Thyroid gland (tissue), 4 donors: ENCODE results near the gene PCCA. TPM values are rescaled to one million over a fixed set of nuclear protein-coding genes. Genes with fewer than 3 reads are reported as not detected.
"Not testable (repeated sequence)": the region's sequence is repeated elsewhere in the genome, so short reads cannot be mapped to it uniquely, and the experiment has no call there.

ENCODE experiments used
- DNase-seq, 2 donors: peaks; one replicate each; pipeline ENCODE4 v3.0.0-alpha.2; 2019
- H3K27ac ChIP-seq, 3 donors: fragments of 200-600 bp; sonication (generic); 1 replicate in 2 of 3; 2 replicates in 1 of 3; pipeline ENCODE4 v1.5.1; 2016 to 2019; ENCODE audit warnings: mild to moderate bottlenecking in 1 of 3, moderate library complexity in 1 of 3
- H3K27me3 ChIP-seq: fragments of 200-600 bp; sonication (generic); one replicate; pipeline ENCODE4 v1.5.1; 2019
- H3K36me3 ChIP-seq, 2 donors: fragments of 200-600 bp; sonication (generic); one replicate each; pipeline ENCODE4 v1.5.1; 2016 to 2019
- H3K4me1 ChIP-seq, 2 donors: fragments of 200-600 bp; sonication (generic); one replicate each; pipeline ENCODE4 v1.5.1; 2017 to 2019
- H3K4me3 ChIP-seq, 3 donors: fragments of 200-600 bp; sonication (generic); replicated peaks in 1 of 3; 1 replicate in 2 of 3; 2 replicates in 1 of 3; pipeline ENCODE4 v1.5.1; 2016; ENCODE audit warnings: mild to moderate bottlenecking in 1 of 3
- H3K9me3 ChIP-seq: fragments of 200-600 bp; sonication (generic); one replicate; pipeline ENCODE4 v1.5.1; 2017
- POLR2A ChIP-seq, 2 donors: fragments of 450-650 bp; IDR thresholded peaks; one replicate each; pipeline ENCODE4 v1.6.1; 2017; ENCODE audit warnings: antibody characterized with exemption in 2 of 2, mild to moderate bottlenecking in 2 of 2, moderate library complexity in 1 of 2
- WGBS, 2 donors: methylation state at CpG; one replicate each; pipeline ENCODE4 v1.1.5; 2017; 5-methylcytosine and 5-hydroxymethylcytosine counted together
- intact Hi-C: fragments of 100-400 bp; cut with DNase I; formaldehyde crosslinking; loops from one replicate; pipeline ENCODE4 v1.15.1; 2023
- small RNA-seq: library from RNA; depleted of rRNA; stranded (forward); fragments of <200 nt; gene quantifications from one replicate; pipeline ENCODE3, GENCODE V24; 2016
- total RNA-seq, 4 donors: library from RNA; depleted of rRNA; stranded (reverse); fragments of >200 nt; gene quantifications; one replicate each; pipeline ENCODE4 v1.2.3, GENCODE V29; 2016
- TF ChIP-seq, protein P1 (sequence below), 6 experiments: fragments of 200-600 bp in 3 of 6; fragments of 450-650 bp in 3 of 6; sonication (generic) in 3 of 6; IDR thresholded peaks; one replicate each; pipeline ENCODE4 v1.5.1; 2016 to 2019; ENCODE audit warnings: antibody characterized with exemption in 6 of 6, mild to moderate bottlenecking in 2 of 6, inconsistent platforms in 1 of 6, moderate library complexity in 1 of 6

The PCCA gene
- total RNA-seq, 4 donors from 2014 or later, result 54.3 to 95.2 (median 67.7) TPM

DNA sequence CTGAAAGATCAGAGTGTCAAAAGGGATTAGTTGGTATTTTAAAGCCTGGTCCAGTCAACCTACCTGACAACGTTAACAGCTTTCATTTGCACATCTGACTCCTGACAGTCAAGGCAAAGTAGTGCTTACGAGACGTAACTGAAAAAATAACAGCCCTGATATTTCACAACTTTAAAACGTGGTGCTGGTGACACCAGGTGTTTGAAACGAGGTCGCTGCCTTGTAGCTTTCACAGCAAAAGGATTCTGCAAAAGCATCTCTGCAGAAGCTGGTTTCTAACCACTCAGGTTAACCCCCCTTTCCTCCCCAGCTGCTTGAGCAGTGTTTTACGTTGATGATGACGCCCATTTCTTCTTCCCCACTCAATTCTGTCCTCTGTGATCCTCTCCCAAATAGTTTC is 476.4 kb downstream of the PCCA start:
- WGBS, 2 donors, result 71 to 73% methylated on average over 8 of the region's 8 CpGs

DNA sequence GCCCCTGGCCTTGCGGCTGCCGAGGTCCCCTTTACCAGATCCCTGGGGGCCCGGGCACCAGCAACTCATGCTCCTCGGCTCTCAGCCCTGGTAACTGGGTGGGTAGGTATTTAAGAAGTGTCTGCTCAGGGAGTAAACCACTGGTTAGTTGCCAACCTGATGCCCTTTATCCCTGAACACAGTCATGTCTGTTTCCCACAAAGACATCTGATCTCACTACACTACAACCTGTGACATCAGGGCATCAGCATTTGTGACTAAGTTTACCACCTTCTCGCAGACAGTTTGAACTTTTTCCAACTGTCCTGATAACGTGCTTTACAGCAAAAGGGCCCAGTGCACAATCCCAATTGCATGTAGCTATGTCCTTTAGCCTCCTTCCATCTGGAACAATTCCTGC is 477.6 kb downstream of the PCCA start:
- H3K27ac ChIP-seq, result no peak overlapping the region
- H3K27me3 ChIP-seq, result no peaks in the 10 kb centered on the region
- H3K9me3 ChIP-seq, result no peaks in the 10 kb centered on the region
- TF ChIP-seq, protein P1, sequence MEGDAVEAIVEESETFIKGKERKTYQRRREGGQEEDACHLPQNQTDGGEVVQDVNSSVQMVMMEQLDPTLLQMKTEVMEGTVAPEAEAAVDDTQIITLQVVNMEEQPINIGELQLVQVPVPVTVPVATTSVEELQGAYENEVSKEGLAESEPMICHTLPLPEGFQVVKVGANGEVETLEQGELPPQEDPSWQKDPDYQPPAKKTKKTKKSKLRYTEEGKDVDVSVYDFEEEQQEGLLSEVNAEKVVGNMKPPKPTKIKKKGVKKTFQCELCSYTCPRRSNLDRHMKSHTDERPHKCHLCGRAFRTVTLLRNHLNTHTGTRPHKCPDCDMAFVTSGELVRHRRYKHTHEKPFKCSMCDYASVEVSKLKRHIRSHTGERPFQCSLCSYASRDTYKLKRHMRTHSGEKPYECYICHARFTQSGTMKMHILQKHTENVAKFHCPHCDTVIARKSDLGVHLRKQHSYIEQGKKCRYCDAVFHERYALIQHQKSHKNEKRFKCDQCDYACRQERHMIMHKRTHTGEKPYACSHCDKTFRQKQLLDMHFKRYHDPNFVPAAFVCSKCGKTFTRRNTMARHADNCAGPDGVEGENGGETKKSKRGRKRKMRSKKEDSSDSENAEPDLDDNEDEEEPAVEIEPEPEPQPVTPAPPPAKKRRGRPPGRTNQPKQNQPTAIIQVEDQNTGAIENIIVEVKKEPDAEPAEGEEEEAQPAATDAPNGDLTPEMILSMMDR (IDR thresholded peaks at IDR 0.05), result no peak
- TF ChIP-seq POLR2A (IDR thresholded peaks at IDR 0.05), result no peak
- H3K36me3 ChIP-seq, result no peaks in the 10 kb centered on the region
- no peaks in the 10 kb centered on the region for H3K4me1 ChIP-seq
- no peak for DNase-seq
- intact Hi-C loops, result no loop called here
- 91 to 96% methylated on average over 6 of the region's 6 CpGs for WGBS, 2 donors
- H3K4me3 ChIP-seq, result no peak overlapping the region

More for the DNA sequence above, 476.4 kb downstream of the PCCA start:
- Histone ChIP-seq H3K27ac (no peak overlapping the region), H3K4me1 (no peaks in the 10 kb centered on the region), H3K9me3 (no peaks in the 10 kb centered on the region), H3K4me3 (no peak overlapping the region), H3K36me3 (no peaks in the 10 kb centered on the region), H3K27me3 (no peaks in the 10 kb centered on the region)
- no peak for DNase-seq
- intact Hi-C loops, result no loop called here
- TF ChIP-seq POLR2A (IDR thresholded peaks at IDR 0.05), result no peak
- TF ChIP-seq, protein P1 (IDR thresholded peaks at IDR 0.05), result no peak

DNA sequence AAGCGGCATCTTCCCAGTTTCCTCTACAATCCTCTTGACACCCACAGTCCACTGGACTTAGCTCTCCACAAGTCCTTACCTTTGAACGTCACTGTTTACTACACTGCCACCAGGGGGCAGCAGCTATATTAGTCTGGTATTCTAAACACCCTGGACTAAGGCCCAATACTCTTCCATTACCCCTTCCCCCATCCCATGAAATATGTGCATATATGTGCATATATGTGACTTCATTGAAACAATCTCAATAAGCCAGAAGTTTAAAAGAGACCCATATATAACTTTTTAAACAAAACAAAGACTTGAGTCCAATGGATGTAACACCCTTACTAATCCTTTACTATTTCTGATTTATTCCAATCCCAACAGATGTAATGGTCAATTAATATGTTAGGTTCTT is 484.2 kb downstream of the PCCA start:
- H3K4me1 ChIP-seq, result no peaks in the 10 kb centered on the region
- no peak overlapping the region for H3K4me3 ChIP-seq
- DNase-seq, result peak; percentile 77 to 81
- TF ChIP-seq, protein P1 (IDR thresholded peaks at IDR 0.05), result peak in 4 of 6 experiments; percentile 55 to 71 (median 60)
- no peak for TF ChIP-seq POLR2A (IDR thresholded peaks at IDR 0.05)
- no peaks in the 10 kb centered on the region for H3K9me3 ChIP-seq
- WGBS, 2 donors, result 29 to 40% methylated on average over 2 of the region's 2 CpGs
- intact Hi-C loops, result loop anchor here (5.0 kb wide), 1 partner anchor 554 kb away; no protein-coding TSS in a partner anchor
- H3K27me3 ChIP-seq, result no peaks in the 10 kb centered on the region
- no peak overlapping the region for H3K27ac ChIP-seq
- H3K36me3 ChIP-seq, result no peaks in the 10 kb centered on the region

DNA sequence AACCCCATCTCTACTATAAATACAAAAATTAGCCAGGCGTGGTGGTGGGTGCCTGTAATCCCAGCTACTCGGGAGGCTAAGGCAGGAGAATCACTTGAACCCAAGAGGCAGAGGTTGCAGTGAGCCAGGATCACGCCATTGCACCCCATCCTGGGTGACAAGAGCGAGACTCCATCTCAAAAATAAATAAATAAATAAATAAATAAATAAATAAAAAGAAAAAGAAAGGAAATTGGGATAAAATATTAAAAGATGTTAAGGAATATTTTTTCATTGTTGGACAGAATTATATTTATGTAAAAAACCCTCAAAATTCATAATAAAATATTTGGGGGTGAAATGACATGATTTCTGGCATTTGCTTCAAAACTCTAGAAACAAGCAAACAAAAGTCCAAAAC is 488.3 kb downstream of the PCCA start:
- H3K9me3 ChIP-seq, H3K36me3 ChIP-seq, DNase-seq, intact Hi-C loops, H3K4me3 ChIP-seq, H3K27ac ChIP-seq, H3K27me3 ChIP-seq, H3K4me1 ChIP-seq: not testable (repeated sequence)
- 91 to 98% methylated on average over 4 of the region's 4 CpGs for WGBS, 2 donors

Small RNAs within 50 kb of the gene (small RNA-seq; reads per million reads assigned to genes)
- not detected for gene AL356575.1

Other genes starting within 250 kb of the PCCA start
- gene ZIC5, start 117.3 kb upstream of the PCCA start, total RNA-seq, result not detected
- gene ZIC2, start 107.3 kb upstream of the PCCA start, total RNA-seq, result not detected